Measurements from ENCODE around the gene ELAVL1.

The ELAVL1 gene

DNA sequence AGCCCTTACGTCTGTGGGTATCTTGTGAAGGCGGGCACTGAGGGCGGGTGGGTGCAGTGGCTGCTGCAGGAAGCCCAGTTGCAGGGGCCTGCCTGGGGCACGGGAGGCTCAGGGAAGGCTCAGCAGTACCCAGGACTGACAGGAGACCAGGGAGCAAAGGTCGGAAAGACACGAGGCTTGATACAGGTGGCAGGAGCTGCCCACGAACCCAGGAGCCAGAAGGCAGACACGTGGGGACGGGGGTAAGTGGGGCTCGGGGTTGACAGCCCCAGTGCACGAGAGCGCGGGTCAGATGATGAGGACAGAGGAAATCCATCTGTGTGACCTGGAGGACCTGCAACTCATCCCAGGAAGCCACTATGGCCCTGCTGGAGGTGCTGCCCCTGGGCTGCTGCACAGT lies 25.3 kb downstream of the ELAVL1 start:
- Histone ChIP-seq H3K79me2 (ENCODE audit: control insufficient read depth, insufficient read depth, low read length) (peaks cover 18% of the 10 kb centered on the region), H3K27ac (ENCODE audit: low read depth, low read length) (no peak overlapping the region), H4K8ac (ENCODE audit: low read depth, low read length) (no peak overlapping the region), H4K5ac (ENCODE audit: low read length) (no peak overlapping the region), H2BK120ac (ENCODE audit: low read depth, low read length) (no peak overlapping the region), H3K18ac (ENCODE audit: low read length) (no peak overlapping the region), H3K79me1 (ENCODE audit: low read length) (peaks cover 31% of the 10 kb centered on the region), H3K4me1 (ENCODE audit: control insufficient read depth, low read depth, low read length) (no peaks in the 10 kb centered on the region), H3K56ac (ENCODE audit: low read length) (no peak overlapping the region), H3K27me3 (ENCODE audit: insufficient read depth, low read length, poor library complexity) (no peaks in the 10 kb centered on the region), H3K4me3 (ENCODE audit: low read length) (no peak overlapping the region), H3K4ac (ENCODE audit: low read depth, low read length) (no peak overlapping the region), H2AK5ac (ENCODE audit: low read length) (no peak overlapping the region), H2BK5ac (ENCODE audit: low read length) (no peak overlapping the region), H3K4me2 (ENCODE audit: low read length) (no peak overlapping the region), H3K9ac (ENCODE audit: low read length) (no peak overlapping the region), H3K23ac (ENCODE audit: low read length) (no peak overlapping the region), H2BK15ac (replicated peaks; ENCODE audit: low read depth) (no peak overlapping the region), H3K36me3 (ENCODE audit: control insufficient read depth, insufficient read depth, low read length) (peaks cover 31% of the 10 kb centered on the region)
- no peak for DNase-seq
- WGBS (ENCODE audit: extremely low coverage, insufficient coverage, low lambda C conversion rate), result no CpG with 5 or more reads among the region's 13 CpGs

DNA sequence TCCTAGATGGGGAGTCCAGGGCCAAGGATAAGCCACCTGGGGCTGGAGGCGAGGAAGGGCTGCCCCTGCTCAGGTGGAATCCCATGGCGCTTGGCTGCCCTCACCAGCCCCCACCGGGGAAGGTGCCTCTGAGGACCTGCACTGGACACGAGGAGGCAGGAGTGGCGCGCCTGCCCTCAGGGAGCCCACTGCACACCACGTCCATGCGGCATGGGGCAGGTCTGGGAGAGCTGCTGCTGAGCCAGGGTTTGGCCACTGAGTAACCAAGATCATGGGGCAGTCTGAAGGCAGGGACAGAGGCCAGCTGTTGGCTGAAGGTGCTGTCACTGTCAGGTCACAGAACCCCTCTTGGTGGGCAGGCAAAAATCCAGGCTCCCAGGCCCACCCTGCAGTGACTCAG lies 25.9 kb downstream of the ELAVL1 start:
- no CpG with 5 or more reads among the region's 8 CpGs for WGBS (ENCODE audit: extremely low coverage, insufficient coverage, low lambda C conversion rate)
- Histone ChIP-seq H3K79me1 (ENCODE audit: low read length) (peaks cover 30% of the 10 kb centered on the region), H4K5ac (ENCODE audit: low read length) (no peak overlapping the region), H2BK120ac (ENCODE audit: low read depth, low read length) (no peak overlapping the region), H3K4me3 (ENCODE audit: low read length) (no peak overlapping the region), H3K4ac (ENCODE audit: low read depth, low read length) (no peak overlapping the region), H2AK5ac (ENCODE audit: low read length) (no peak overlapping the region), H3K27ac (ENCODE audit: low read depth, low read length) (no peak overlapping the region), H3K56ac (ENCODE audit: low read length) (no peak overlapping the region), H4K8ac (ENCODE audit: low read depth, low read length) (no peak overlapping the region), H2BK15ac (replicated peaks; ENCODE audit: low read depth) (no peak overlapping the region), H3K9ac (ENCODE audit: low read length) (no peak overlapping the region), H3K4me1 (ENCODE audit: control insufficient read depth, low read depth, low read length) (no peaks in the 10 kb centered on the region), H2BK5ac (ENCODE audit: low read length) (no peak overlapping the region), H3K23ac (ENCODE audit: low read length) (no peak overlapping the region), H3K18ac (ENCODE audit: low read length) (no peak overlapping the region), H3K27me3 (ENCODE audit: insufficient read depth, low read length, poor library complexity) (no peaks in the 10 kb centered on the region), H3K79me2 (ENCODE audit: control insufficient read depth, insufficient read depth, low read length) (peaks cover 15% of the 10 kb centered on the region), H3K36me3 (ENCODE audit: control insufficient read depth, insufficient read depth, low read length) (peaks cover 32% of the 10 kb centered on the region), H3K4me2 (ENCODE audit: low read length) (no peak overlapping the region)
- no peak for DNase-seq

DNA sequence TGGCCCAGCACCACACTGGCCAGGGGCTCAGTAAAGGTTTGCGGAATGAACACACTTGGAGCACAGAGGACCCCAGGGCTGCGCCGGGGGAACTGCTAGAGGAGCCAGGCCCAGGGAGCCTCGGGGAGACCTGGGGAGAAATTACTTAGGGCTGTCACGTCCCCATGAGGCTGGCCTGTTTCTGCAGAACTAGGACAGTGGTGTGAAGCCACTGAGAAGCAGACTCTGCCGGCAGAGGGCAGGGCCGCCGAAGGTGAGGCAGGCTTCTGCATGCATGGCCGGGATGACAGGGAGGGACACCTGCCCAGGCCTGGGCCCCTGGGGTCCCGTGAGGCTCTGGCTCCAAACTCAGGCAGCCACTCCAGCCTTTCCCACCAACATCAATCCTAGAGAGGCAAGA lies 26.4 kb downstream of the ELAVL1 start:
- Histone ChIP-seq H3K4ac (ENCODE audit: low read depth, low read length) (no peak overlapping the region), H3K4me1 (ENCODE audit: control insufficient read depth, low read depth, low read length) (no peaks in the 10 kb centered on the region), H2BK15ac (replicated peaks; ENCODE audit: low read depth) (no peak overlapping the region), H4K5ac (ENCODE audit: low read length) (no peak overlapping the region), H3K79me1 (ENCODE audit: low read length) (peaks cover 25% of the 10 kb centered on the region), H3K18ac (ENCODE audit: low read length) (no peak overlapping the region), H2BK120ac (ENCODE audit: low read depth, low read length) (no peak overlapping the region), H3K36me3 (ENCODE audit: control insufficient read depth, insufficient read depth, low read length) (peaks cover 31% of the 10 kb centered on the region), H3K23ac (ENCODE audit: low read length) (no peak overlapping the region), H2AK5ac (ENCODE audit: low read length) (no peak overlapping the region), H4K8ac (ENCODE audit: low read depth, low read length) (no peak overlapping the region), H3K4me2 (ENCODE audit: low read length) (no peak overlapping the region), H2BK5ac (ENCODE audit: low read length) (no peak overlapping the region), H3K56ac (ENCODE audit: low read length) (no peak overlapping the region), H3K4me3 (ENCODE audit: low read length) (no peak overlapping the region), H3K27me3 (ENCODE audit: insufficient read depth, low read length, poor library complexity) (no peaks in the 10 kb centered on the region), H3K9ac (ENCODE audit: low read length) (no peak overlapping the region), H3K27ac (ENCODE audit: low read depth, low read length) (no peak overlapping the region), H3K79me2 (ENCODE audit: control insufficient read depth, insufficient read depth, low read length) (peaks cover 10% of the 10 kb centered on the region)
- no peak for DNase-seq
- WGBS (ENCODE audit: extremely low coverage, insufficient coverage, low lambda C conversion rate), result no CpG with 5 or more reads among the region's 10 CpGs

DNA sequence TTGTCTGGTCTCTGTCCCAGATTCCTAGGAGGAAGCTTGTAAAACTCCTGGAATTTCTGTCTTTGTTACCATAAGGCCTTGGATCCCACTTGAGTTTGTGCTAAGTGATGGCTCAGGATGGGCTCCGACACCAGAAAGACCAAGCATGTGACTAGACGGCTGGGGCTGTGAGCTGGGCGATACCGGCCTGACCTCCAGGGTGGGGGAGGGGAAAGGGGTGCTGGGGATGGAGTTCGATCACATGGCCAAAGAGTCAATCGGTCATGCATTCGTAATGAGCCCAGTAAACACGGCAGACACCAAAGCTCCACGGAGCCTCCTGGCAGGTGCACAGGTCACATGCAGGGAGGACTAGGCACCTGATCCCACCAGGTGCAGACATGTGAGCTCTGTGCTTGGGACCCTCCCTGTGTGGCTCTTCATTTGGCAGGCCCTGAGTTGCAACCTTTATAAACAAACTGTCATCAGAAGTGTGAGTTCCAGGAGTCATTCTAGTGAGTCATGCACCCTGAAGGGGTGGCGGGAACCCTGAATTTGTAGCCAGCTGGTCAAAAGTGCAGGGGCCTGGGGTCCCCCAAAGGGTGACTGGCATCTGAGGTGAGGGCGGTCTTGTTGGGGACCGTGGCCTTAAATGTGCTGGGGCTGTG lies 27.1 kb downstream of the ELAVL1 start:
- Histone ChIP-seq H3K36me3 (ENCODE audit: control insufficient read depth, insufficient read depth, low read length) (peaks cover 34% of the 10 kb centered on the region), H4K5ac (ENCODE audit: low read length) (no peak overlapping the region), H3K27ac (ENCODE audit: low read depth, low read length) (no peak overlapping the region), H3K4ac (ENCODE audit: low read depth, low read length) (no peak overlapping the region), H3K27me3 (ENCODE audit: insufficient read depth, low read length, poor library complexity) (no peaks in the 10 kb centered on the region), H3K79me2 (ENCODE audit: control insufficient read depth, insufficient read depth, low read length) (peaks cover 4% of the 10 kb centered on the region), H3K9ac (ENCODE audit: low read length) (no peak overlapping the region), H3K79me1 (ENCODE audit: low read length) (peaks cover 20% of the 10 kb centered on the region), H3K4me3 (ENCODE audit: low read length) (no peak overlapping the region), H2BK15ac (replicated peaks; ENCODE audit: low read depth) (no peak overlapping the region), H2AK5ac (ENCODE audit: low read length) (no peak overlapping the region), H2BK5ac (ENCODE audit: low read length) (no peak overlapping the region), H4K8ac (ENCODE audit: low read depth, low read length) (no peak overlapping the region), H3K4me2 (ENCODE audit: low read length) (no peak overlapping the region), H3K23ac (ENCODE audit: low read length) (no peak overlapping the region), H2BK120ac (ENCODE audit: low read depth, low read length) (no peak overlapping the region), H3K4me1 (ENCODE audit: control insufficient read depth, low read depth, low read length) (no peaks in the 10 kb centered on the region), H3K18ac (ENCODE audit: low read length) (no peak overlapping the region), H3K56ac (ENCODE audit: low read length) (no peak overlapping the region)
- no CpG with 5 or more reads among the region's 12 CpGs for WGBS (ENCODE audit: extremely low coverage, insufficient coverage, low lambda C conversion rate)
- no peak for DNase-seq

DNA sequence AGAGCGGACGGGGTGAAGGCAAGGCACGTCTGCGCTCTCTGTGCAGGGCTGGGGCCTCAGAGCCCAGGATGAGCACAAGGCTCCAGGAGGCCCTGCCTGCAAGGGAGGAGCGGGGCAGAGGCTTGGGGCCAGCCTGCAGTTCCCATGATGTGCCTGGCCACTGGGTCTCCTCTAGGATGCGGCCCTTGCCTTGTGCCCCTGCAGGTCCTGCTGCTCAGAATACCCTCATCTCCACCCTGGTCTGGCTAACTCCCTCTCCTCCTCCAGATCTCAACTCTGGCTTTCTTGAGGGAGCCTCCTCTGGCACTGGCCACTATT lies 27.8 kb downstream of the ELAVL1 start:
- H2BK15ac ChIP-seq (replicated peaks; ENCODE audit: low read depth), result no peak overlapping the region
- no peak overlapping the region for H3K4me2 ChIP-seq (ENCODE audit: low read length)
- no CpG with 5 or more reads among the region's 6 CpGs for WGBS (ENCODE audit: extremely low coverage, insufficient coverage, low lambda C conversion rate)
- no peak for DNase-seq
- peaks cover 16% of the 10 kb centered on the region for H3K79me1 ChIP-seq (ENCODE audit: low read length)
- H3K9ac ChIP-seq (ENCODE audit: low read length), result no peak overlapping the region
- H4K5ac ChIP-seq (ENCODE audit: low read length), result no peak overlapping the region
- H4K8ac ChIP-seq (ENCODE audit: low read depth, low read length), result no peak overlapping the region
- no peak overlapping the region for H3K56ac ChIP-seq (ENCODE audit: low read length)
- no peak overlapping the region for H3K27ac ChIP-seq (ENCODE audit: low read depth, low read length)
- H3K4ac ChIP-seq (ENCODE audit: low read depth, low read length), result no peak overlapping the region
- H3K79me2 ChIP-seq (ENCODE audit: control insufficient read depth, insufficient read depth, low read length), result peaks cover 3% of the 10 kb centered on the region
- no peaks in the 10 kb centered on the region for H3K27me3 ChIP-seq (ENCODE audit: insufficient read depth, low read length, poor library complexity)
- no peak overlapping the region for H2BK5ac ChIP-seq (ENCODE audit: low read length)
- H2AK5ac ChIP-seq (ENCODE audit: low read length), result no peak overlapping the region
- no peak overlapping the region for H3K18ac ChIP-seq (ENCODE audit: low read length)
- peaks cover 32% of the 10 kb centered on the region for H3K36me3 ChIP-seq (ENCODE audit: control insufficient read depth, insufficient read depth, low read length)
- H3K4me3 ChIP-seq (ENCODE audit: low read length), result no peak overlapping the region
- no peak overlapping the region for H2BK120ac ChIP-seq (ENCODE audit: low read depth, low read length)
- no peaks in the 10 kb centered on the region for H3K4me1 ChIP-seq (ENCODE audit: control insufficient read depth, low read depth, low read length)
- H3K23ac ChIP-seq (ENCODE audit: low read length), result no peak overlapping the region

DNA sequence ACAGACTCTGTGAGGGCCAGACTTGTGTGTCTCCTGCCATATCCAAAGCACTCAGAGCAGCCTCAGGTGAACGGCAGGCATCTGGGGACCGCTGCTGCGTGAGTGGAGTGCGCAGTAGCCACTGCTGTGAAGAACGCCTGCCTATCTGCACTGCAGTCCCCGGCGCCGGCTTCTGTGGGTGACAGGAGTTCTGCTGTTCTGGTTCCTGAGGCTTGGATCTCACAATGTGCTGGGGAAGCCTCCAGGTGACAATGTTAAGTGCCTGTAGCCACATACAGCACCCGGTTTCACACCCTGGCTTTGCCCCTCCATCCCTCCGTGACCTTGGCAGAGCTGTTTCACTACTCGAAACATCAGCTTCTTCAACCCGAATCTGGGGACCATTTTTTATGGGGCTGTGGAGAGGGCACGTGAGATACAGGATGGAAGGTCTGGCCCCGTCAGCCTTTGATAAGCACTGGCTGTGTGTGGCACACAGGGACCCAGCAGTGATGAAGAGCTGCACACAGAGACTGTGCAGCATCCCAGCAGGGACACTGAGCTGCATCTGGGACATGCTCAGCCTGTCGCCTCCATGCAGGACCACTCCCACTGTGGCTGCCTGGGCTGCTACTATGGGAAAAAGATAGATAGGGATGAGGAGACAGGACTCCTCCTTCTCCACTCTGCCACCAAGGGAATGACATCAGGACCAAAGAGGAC lies 28.3 kb downstream of the ELAVL1 start:
- H3K4me3 ChIP-seq (ENCODE audit: low read length), result no peak overlapping the region
- peaks cover 34% of the 10 kb centered on the region for H3K36me3 ChIP-seq (ENCODE audit: control insufficient read depth, insufficient read depth, low read length)
- DNase-seq, result no peak

More for the DNA sequence above, 28.3 kb downstream of the ELAVL1 start:
- Histone ChIP-seq H2AK5ac (ENCODE audit: low read length) (no peak overlapping the region), H4K8ac (ENCODE audit: low read depth, low read length) (no peak overlapping the region), H3K79me2 (ENCODE audit: control insufficient read depth, insufficient read depth, low read length) (peaks cover 2% of the 10 kb centered on the region), H3K9ac (ENCODE audit: low read length) (no peak overlapping the region), H3K79me1 (ENCODE audit: low read length) (peaks cover 13% of the 10 kb centered on the region), H3K4ac (ENCODE audit: low read depth, low read length) (no peak overlapping the region), H3K27me3 (ENCODE audit: insufficient read depth, low read length, poor library complexity) (no peaks in the 10 kb centered on the region), H2BK15ac (replicated peaks; ENCODE audit: low read depth) (no peak overlapping the region), H2BK5ac (ENCODE audit: low read length) (no peak overlapping the region), H3K4me1 (ENCODE audit: control insufficient read depth, low read depth, low read length) (no peaks in the 10 kb centered on the region), H2BK120ac (ENCODE audit: low read depth, low read length) (no peak overlapping the region), H3K27ac (ENCODE audit: low read depth, low read length) (no peak overlapping the region), H3K18ac (ENCODE audit: low read length) (no peak overlapping the region), H4K5ac (ENCODE audit: low read length) (no peak overlapping the region), H3K4me2 (ENCODE audit: low read length) (no peak overlapping the region), H3K56ac (ENCODE audit: low read length) (no peak overlapping the region), H3K23ac (ENCODE audit: low read length) (no peak overlapping the region)
- whole genome bisulfite sequencing (ENCODE audit: extremely low coverage, insufficient coverage, low lambda C conversion rate), result no CpG with 5 or more reads among the region's 15 CpGs

Data from mesendoderm (in vitro differentiated cells).